ENCODE data around the gene KCNJ11. TPM values are rescaled to one million over a fixed set of nuclear protein-coding genes. Genes with fewer than 3 reads are reported as not detected.

KCNJ11 gene
- total RNA-seq, 1 donor = not detected

DNA sequence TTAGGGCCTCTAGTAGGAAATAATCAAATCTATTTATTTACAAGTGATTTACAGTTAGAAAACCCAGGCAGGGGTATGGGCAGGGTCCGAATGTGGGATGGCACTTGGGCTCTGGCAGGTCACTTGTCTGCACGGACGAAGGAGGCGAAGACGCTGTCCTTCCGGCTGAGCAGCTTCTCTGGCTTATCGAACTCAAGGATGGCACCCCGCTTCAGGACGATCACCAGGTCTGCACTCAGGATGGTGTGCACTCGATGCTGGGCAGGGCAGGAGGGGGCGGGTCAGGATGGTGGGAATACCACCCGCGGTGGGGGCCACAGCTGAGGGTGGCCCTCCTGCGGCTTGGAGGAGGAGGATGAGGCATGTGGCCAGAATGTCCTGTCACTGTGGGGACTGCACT lies 4.4 kb upstream of the KCNJ11 start:
- H3K4me3 ChIP-seq (ENCODE audit: low read depth, low read length) = no peak overlapping the region
- no peak for DNase-seq (ENCODE audit: low read depth)
- TF ChIP-seq, protein P1, sequence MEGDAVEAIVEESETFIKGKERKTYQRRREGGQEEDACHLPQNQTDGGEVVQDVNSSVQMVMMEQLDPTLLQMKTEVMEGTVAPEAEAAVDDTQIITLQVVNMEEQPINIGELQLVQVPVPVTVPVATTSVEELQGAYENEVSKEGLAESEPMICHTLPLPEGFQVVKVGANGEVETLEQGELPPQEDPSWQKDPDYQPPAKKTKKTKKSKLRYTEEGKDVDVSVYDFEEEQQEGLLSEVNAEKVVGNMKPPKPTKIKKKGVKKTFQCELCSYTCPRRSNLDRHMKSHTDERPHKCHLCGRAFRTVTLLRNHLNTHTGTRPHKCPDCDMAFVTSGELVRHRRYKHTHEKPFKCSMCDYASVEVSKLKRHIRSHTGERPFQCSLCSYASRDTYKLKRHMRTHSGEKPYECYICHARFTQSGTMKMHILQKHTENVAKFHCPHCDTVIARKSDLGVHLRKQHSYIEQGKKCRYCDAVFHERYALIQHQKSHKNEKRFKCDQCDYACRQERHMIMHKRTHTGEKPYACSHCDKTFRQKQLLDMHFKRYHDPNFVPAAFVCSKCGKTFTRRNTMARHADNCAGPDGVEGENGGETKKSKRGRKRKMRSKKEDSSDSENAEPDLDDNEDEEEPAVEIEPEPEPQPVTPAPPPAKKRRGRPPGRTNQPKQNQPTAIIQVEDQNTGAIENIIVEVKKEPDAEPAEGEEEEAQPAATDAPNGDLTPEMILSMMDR (IDR thresholded peaks at IDR 0.05; ENCODE audit: insufficient read depth, low read depth, low read length) = no peak

DNA sequence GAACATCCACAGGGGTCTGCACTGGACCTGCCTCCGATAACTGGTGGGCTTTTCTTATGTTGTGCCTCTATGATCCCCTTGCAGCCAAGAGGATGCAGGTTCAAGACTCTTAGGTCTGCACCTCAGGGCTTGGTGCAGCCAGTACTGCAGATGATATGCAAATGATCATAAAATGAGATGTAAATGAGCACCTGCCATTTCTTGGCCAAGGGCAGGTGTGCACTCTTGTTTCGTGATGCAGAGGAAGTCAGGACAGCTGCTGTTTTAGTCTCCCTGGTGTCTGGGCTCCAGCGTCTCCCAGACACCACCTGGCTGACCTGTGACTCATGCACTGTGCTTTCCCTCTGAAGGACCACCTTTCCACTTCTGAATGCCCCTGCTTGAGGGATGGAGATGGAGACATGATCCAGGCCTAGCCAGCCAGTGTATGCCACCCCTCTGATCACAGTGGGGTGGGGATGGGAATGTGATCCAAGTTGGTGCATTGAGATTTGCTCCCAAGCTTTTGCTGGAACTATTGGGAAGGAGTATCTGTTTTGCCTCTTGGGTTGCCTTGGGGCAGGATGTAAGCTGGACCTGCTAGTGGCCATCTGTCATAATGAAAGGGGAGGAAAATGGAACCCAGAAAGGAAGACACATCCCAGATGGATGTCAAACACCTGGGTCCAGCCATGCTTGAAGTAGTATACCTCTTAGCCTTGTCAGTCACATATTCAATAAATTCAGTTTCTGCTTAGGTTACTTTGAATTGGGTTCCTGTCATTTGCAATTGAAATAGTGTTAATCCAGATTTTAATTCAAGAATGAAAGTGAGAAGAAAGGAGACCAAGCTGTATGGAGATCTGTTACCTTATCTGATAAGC lies 3.3 kb upstream of the KCNJ11 start:
- no peak for DNase-seq (ENCODE audit: low read depth)

DNA sequence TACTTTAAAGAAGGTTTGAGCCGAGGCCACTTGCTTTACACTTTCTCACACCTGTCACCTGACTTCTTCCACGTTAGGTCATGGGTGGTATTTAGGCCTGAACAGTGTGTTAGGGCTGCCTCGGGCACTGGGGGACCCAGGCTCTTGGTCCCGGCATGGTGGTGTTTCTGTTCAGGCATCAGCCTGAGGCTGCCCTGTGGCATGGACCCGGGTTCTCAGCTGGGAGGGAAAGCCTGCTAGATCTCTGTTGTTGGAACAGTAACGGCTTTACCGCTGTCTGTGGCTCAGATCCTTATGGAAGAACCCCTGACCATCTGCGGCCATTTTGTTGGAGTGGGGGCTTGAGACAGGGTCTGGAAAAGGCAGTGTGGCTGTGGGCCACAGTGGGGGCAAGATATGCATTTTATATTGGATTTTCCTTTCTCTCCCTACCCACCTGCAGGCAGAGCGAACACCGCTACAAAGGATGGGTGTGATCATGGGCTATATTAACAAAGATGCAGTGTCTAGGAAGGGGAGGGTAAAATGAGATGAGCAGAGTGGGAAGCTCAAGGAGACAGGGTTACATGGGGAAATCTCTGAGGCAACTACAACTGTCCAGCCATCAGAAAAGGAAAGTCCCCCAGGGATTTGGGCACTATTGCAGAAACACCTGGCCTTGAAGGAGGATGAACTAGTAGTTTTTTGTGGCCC lies 1.6 kb upstream of the KCNJ11 start:
- no peak overlapping the region for H3K4me3 ChIP-seq (ENCODE audit: low read depth, low read length)
- DNase-seq (ENCODE audit: low read depth) = no peak
- TF ChIP-seq, protein P1 (IDR thresholded peaks at IDR 0.05; ENCODE audit: insufficient read depth, low read depth, low read length) = no peak

More for the DNA sequence above, 3.3 kb upstream of the KCNJ11 start:
- TF ChIP-seq, protein P1 (IDR thresholded peaks at IDR 0.05; ENCODE audit: insufficient read depth, low read depth, low read length) = no peak
- no peak overlapping the region for H3K4me3 ChIP-seq (ENCODE audit: low read depth, low read length)

DNA sequence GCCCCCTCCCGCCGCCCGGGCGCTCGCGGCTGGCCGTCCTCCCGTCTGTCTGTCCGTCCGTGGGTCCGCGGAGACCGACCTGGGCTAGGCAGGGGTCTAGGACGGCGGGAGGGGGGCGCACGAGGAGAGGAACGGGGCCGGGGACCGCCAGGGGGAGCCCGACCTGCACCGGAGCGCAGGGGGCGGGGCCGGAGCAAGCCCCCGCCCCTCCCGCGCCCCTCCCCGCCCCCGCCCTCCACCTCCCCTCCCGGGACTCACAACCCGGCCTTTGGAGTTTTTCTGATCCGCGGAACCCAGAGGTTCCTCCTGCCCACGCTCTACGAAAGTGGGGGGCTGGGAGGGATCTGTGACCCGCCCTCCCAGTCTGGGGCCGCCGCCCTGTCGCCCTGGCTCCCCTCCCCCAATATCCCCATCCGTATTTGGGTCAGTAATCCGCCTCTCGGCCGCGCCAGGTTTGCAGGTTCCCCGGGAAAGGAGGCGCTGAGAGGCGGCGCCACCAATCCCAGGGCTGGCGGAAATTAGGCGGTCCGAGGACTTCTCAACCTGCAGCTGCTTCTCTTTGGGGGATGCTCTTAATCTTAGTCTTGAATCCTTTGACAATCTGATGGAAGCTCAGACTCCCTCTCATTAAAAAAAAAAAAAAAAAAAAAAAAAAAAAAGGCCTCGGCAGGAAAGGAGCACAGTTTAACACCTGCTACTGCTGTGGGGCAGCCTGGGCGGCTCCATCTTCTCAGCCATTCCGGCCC lies 925 bp upstream of the KCNJ11 start:
- peak; percentile 16 for DNase-seq (ENCODE audit: low read depth)
- peak overlapping the region; percentile 47 for H3K4me3 ChIP-seq (ENCODE audit: low read depth, low read length)
- TF ChIP-seq, protein P1 (IDR thresholded peaks at IDR 0.05; ENCODE audit: insufficient read depth, low read depth, low read length) = peak; percentile 46

DNA sequence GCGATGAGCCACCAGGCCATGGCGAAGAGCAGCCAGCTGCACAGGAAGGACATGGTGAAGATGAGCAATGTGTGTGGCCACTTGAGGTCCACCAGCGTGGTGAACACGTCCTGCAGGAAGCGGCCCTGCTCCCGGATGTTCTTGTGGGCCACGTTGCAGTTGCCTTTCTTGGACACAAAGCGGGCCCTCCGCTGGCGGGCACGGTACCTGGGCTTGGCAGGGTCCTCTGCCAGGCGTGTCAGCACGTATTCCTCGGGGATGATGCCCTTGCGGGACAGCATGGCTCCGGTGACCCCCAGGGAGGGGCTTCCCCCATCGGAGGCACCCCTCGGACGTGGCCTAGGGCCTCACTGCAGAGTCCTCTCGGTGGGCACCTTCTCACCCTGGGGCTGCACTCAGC lies 648 bp downstream of the KCNJ11 start:
- TF ChIP-seq, protein P1 (IDR thresholded peaks at IDR 0.05; ENCODE audit: insufficient read depth, low read depth, low read length) = no peak
- DNase-seq (ENCODE audit: low read depth) = no peak
- H3K4me3 ChIP-seq (ENCODE audit: low read depth, low read length) = no peak overlapping the region

DNA sequence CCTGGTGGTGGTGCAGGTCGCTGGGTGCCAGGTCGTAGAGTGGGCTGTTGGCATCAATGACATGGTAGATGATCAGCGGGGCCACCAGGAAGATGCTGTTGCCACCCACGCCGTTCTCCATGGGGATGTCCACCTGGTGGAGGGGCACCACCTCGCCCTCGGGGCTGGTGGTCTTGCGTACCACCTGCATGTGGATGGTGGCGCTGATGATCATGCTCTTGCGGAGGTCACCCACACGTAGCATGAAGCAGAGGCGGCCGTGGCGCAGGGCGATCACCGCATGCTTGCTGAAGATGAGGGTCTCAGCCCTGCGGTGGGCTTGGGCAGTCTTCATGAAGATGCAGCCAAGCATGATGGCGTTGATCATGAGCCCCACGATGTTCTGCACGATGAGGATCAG lies 1.2 kb downstream of the KCNJ11 start:
- no peak for DNase-seq (ENCODE audit: low read depth)
- TF ChIP-seq, protein P1 (IDR thresholded peaks at IDR 0.05; ENCODE audit: insufficient read depth, low read depth, low read length) = no peak

More for the DNA sequence above, 1.2 kb downstream of the KCNJ11 start:
- no peak overlapping the region for H3K4me3 ChIP-seq (ENCODE audit: low read depth, low read length)
